ENCODE measurements around the gene IL17D. TPM values are rescaled to one million over a fixed set of nuclear protein-coding genes. Genes with fewer than 3 reads are reported as not detected.

Gene IL17D
- total RNA-seq, 1 donor from 2014 or later, result 1.3 TPM

GRCh38 chr13:20686863-20687579 lies 16.5 kb upstream of the IL17D start:
- Mint-ChIP-seq H3K36me3 (ENCODE audit: unreplicated experiment) (no peaks in the 10 kb centered on the region), H3K27ac (ENCODE audit: unreplicated experiment) (no peak overlapping the region), H3K4me3 (ENCODE audit: unreplicated experiment) (no peak overlapping the region), H3K9me3 (ENCODE audit: unreplicated experiment) (peaks cover 2% of the 10 kb centered on the region), H3K4me1 (ENCODE audit: low read depth, unreplicated experiment) (peaks cover 14% of the 10 kb centered on the region), H3K27me3 (ENCODE audit: unreplicated experiment) (peaks cover 7% of the 10 kb centered on the region)
- TF ChIP-seq, protein P1, sequence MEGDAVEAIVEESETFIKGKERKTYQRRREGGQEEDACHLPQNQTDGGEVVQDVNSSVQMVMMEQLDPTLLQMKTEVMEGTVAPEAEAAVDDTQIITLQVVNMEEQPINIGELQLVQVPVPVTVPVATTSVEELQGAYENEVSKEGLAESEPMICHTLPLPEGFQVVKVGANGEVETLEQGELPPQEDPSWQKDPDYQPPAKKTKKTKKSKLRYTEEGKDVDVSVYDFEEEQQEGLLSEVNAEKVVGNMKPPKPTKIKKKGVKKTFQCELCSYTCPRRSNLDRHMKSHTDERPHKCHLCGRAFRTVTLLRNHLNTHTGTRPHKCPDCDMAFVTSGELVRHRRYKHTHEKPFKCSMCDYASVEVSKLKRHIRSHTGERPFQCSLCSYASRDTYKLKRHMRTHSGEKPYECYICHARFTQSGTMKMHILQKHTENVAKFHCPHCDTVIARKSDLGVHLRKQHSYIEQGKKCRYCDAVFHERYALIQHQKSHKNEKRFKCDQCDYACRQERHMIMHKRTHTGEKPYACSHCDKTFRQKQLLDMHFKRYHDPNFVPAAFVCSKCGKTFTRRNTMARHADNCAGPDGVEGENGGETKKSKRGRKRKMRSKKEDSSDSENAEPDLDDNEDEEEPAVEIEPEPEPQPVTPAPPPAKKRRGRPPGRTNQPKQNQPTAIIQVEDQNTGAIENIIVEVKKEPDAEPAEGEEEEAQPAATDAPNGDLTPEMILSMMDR (IDR thresholded peaks at IDR 0.05; ENCODE audit: partially characterized antibody, unreplicated experiment), result no peak
- no peak for DNase-seq

DNA sequence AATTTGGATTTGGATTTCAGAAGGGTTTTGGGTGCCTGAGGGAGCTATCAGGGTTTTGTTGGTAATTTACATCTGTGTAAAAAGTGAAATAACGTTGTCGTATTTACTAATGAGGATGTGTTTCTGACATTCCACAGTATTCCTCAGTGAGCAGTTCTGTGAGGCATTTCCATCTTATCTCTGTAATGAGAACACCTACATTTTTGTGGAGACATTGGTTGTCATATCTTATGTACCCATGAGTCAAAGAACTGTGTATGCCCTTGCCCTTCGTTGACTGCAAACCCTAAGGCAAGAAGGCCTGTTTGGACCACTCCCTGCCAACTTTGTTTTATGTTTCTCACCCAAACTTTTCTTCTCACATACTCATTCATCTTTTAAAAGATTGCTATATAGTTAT lies 14.2 kb upstream of the IL17D start:
- H3K36me3 Mint-ChIP-seq (ENCODE audit: unreplicated experiment), result no peaks in the 10 kb centered on the region
- no peak overlapping the region for H3K27ac Mint-ChIP-seq (ENCODE audit: unreplicated experiment)
- peaks cover 2% of the 10 kb centered on the region for H3K9me3 Mint-ChIP-seq (ENCODE audit: unreplicated experiment)
- no peak for DNase-seq
- peaks cover 3% of the 10 kb centered on the region for H3K27me3 Mint-ChIP-seq (ENCODE audit: unreplicated experiment)
- H3K4me1 Mint-ChIP-seq (ENCODE audit: low read depth, unreplicated experiment), result peaks cover 14% of the 10 kb centered on the region
- TF ChIP-seq, protein P1 (IDR thresholded peaks at IDR 0.05; ENCODE audit: partially characterized antibody, unreplicated experiment), result no peak
- H3K4me3 Mint-ChIP-seq (ENCODE audit: unreplicated experiment), result no peak overlapping the region

- H3K27ac Mint-ChIP-seq (ENCODE audit: unreplicated experiment), result no peak overlapping the region
- H3K36me3 Mint-ChIP-seq (ENCODE audit: unreplicated experiment), result no peaks in the 10 kb centered on the region
- TF ChIP-seq, protein P1 (IDR thresholded peaks at IDR 0.05; ENCODE audit: partially characterized antibody, unreplicated experiment), result no peak
- no peak overlapping the region for H3K4me3 Mint-ChIP-seq (ENCODE audit: unreplicated experiment)
- peaks cover 7% of the 10 kb centered on the region for H3K4me1 Mint-ChIP-seq (ENCODE audit: low read depth, unreplicated experiment)
- H3K27me3 Mint-ChIP-seq (ENCODE audit: unreplicated experiment), result peaks cover 1% of the 10 kb centered on the region
- DNase-seq, result no peak
- peaks cover 2% of the 10 kb centered on the region for H3K9me3 Mint-ChIP-seq (ENCODE audit: unreplicated experiment)
These were observed 11.9 kb upstream of the IL17D start for GRCh38 chr13:20691616-20692015.

DNA sequence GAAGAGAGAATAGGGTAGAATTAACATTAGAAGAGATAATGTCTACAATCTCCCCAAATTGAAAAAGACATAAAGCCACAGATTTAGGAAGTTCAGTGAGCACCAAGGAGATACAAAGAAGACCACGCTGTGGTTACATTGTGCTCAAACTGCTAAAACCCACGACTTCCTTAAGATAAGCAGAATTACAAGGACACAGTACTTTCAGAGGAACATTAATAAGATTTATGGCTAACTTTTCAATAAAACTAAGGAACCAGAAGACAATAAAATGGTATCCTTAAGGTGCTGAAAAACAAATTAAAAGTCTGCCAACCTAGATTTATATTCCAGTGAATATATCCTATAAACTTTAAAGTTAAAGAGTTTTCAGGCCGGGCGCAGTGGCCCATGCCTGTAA lies 7.4 kb upstream of the IL17D start:
- H3K9me3 Mint-ChIP-seq (ENCODE audit: unreplicated experiment), result no peaks in the 10 kb centered on the region
- peaks cover 1% of the 10 kb centered on the region for H3K27me3 Mint-ChIP-seq (ENCODE audit: unreplicated experiment)
- DNase-seq, result no peak
- no peak overlapping the region for H3K27ac Mint-ChIP-seq (ENCODE audit: unreplicated experiment)
- H3K4me1 Mint-ChIP-seq (ENCODE audit: low read depth, unreplicated experiment), result no peaks in the 10 kb centered on the region
- TF ChIP-seq, protein P1 (IDR thresholded peaks at IDR 0.05; ENCODE audit: partially characterized antibody, unreplicated experiment), result no peak
- no peaks in the 10 kb centered on the region for H3K36me3 Mint-ChIP-seq (ENCODE audit: unreplicated experiment)
- no peak overlapping the region for H3K4me3 Mint-ChIP-seq (ENCODE audit: unreplicated experiment)

DNA sequence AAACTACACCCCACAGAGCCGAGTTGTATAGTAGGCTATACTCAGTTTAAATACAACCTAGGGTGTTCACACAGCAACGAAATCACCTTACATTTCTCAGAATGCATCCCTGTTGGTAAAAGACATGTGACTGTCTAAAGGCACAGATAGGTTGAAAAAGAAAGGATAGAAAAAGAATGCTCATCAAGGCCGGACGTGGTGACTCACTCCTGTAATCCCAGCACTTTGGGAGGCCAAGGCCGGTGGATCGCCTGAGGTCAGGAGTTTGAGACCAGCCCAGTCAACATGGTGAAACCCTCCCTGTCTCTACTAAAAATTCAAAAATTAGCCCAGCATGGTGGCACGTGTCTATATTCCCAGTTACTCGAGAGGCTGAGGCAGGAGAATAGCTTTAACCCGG lies 3.8 kb upstream of the IL17D start:
- no peak for DNase-seq
- Mint-ChIP-seq H3K4me3 (ENCODE audit: unreplicated experiment) (no peak overlapping the region), H3K27me3 (ENCODE audit: unreplicated experiment) (peaks cover 6% of the 10 kb centered on the region), H3K9me3 (ENCODE audit: unreplicated experiment) (peaks cover 5% of the 10 kb centered on the region), H3K4me1 (ENCODE audit: low read depth, unreplicated experiment) (no peaks in the 10 kb centered on the region), H3K27ac (ENCODE audit: unreplicated experiment) (no peak overlapping the region), H3K36me3 (ENCODE audit: unreplicated experiment) (no peaks in the 10 kb centered on the region)
- TF ChIP-seq, protein P1 (IDR thresholded peaks at IDR 0.05; ENCODE audit: partially characterized antibody, unreplicated experiment), result no peak
